NCI-H1694 (cell line): ENCODE results near the gene TMSB10.
"Not testable (repeated sequence)": the region's sequence is repeated elsewhere in the genome, so short reads cannot be mapped to it uniquely, and the experiment has no call there.

ENCODE experiments used
- DNase-seq: peaks from one replicate; lab custom pipeline; 2025; lab: John Stamatoyannopoulos, UW

The TMSB10 gene

DNA sequence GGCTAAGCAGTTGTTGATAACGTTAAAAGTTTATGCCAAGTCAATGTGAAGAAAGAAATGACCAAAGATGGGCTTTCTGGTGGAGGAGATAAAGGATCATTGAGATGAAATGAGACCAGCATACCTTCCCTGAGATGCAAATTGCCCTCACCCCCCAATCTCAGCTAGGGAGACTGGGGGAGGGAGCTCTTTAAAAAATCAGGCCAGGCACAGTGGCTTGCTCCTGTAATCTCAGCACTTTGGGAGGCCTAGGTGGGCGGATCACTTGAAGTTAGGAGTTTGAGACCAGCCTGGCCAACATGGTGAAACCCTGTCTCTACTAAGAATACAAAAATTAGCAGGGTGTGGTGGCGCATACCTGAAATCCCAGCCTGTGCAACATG, 34.6 kb downstream of the TMSB10 start:
- DNase-seq = no peak

DNA sequence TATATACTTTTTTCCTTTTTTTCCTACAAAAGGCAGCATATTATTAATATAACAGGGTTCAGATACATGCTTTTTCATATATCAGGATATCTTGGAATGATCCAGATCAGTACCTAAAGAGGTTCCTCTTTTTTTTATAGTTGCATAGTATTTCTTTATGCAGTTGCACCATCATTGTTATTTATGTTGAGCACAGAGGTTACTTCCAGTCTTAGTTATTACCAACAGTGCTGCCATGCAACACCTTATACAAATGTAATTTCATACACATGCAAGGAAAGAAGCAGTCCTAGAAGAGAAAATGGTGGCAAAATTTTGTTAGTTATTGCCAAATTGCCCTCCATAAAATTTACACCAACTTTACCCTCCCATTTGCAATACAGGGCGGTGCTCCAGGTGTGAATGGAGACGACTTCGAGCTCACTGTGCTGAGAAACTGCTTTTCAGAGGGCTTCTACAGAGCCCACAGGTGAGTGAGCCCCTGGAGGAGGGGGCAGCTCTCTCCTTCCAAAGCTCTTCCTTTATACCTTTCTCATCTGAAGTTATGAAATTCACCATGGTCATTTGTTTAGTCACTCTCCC, 35.5 kb downstream of the TMSB10 start:
- DNase-seq = no peak

DNA sequence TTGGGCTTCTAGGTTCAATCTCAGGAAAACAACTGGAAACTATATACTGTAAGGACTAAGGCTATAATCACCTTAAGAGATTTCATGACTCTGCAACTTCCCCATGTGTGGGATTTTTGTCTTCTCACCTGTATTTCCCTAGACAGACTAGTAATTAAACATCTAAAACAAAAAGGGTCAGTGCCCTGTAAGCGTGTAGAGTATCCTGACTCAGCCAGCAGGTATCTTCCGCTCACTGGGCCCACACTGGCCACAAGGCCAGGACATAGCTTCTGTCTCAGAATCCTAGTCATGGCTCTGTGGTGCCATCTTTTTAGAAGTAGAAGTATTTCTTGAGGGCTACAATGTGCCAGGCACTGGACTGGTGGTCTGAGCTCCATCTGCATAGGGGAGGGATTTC, 36.7 kb downstream of the TMSB10 start:
- no peak for DNase-seq

DNA sequence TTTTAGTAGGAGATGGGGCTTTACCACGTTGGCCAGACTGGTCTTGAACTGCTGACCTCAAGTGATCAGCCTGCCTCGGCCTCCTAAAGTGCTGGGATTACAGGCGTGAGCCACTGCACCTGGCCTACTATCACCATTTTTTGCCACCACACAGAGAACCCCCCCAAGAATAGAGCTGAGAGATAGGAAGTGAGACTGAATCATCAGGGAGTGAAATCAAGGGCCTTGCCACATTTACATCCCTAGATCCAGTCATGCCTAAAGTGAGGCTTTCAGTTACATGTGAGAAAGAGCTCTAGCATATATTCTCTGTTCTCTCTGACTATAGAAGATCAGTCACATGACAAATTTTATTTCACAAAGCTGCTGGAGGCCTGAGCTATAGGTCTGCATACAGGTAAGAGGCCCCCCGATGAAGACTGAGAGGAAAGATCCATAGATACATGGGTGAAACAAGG, 37.5 kb downstream of the TMSB10 start:
- no peak for DNase-seq

DNA sequence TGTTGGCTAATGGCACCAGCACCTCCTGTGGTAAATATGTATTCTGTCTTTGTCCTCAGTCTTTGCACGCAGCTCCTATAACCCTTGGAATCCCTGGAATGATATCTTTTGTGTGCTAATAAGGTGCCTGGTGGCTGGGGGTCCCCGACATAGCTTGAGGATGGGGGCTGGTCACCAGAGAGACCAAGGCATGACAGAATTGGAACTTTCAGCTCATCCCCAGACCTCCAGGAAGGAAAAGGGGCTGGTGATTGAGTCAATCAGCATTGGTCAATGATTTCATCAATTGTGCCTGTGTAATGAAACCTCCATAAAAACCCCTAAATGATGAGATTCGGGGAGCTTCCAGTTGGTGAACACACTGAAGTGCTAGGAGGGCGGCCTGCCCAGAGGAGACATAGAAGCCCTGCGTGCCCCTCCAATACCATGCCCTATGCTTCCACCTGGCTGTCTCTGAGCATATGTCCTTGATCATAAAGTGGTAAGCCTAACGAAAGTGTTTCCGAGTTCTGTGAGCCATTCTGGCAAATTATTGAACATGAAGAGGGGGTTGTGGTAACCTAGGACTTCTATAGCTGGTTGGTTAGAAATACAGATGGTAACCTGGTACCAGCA, 38.9 kb downstream of the TMSB10 start:
- no peak for DNase-seq

DNA sequence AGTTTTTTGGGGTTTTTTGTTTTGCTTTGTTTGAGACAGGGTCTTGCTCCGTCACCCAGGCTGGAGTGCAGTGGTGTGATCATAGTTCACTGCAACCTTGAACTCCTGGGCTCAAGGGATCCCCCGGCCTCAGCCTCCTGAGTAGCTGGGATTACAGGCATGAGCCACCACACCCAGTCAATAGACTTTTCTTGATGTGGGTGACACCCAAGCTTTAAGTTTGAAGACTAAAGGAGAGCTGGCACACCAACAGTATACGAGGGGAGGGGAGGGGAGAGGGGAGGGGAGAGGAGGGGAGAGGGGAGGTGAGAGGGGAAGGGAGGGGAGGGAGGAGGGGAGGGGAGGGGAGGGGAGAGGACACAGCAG, 40.4 kb downstream of the TMSB10 start:
- not testable (repeated sequence) for DNase-seq

DNA sequence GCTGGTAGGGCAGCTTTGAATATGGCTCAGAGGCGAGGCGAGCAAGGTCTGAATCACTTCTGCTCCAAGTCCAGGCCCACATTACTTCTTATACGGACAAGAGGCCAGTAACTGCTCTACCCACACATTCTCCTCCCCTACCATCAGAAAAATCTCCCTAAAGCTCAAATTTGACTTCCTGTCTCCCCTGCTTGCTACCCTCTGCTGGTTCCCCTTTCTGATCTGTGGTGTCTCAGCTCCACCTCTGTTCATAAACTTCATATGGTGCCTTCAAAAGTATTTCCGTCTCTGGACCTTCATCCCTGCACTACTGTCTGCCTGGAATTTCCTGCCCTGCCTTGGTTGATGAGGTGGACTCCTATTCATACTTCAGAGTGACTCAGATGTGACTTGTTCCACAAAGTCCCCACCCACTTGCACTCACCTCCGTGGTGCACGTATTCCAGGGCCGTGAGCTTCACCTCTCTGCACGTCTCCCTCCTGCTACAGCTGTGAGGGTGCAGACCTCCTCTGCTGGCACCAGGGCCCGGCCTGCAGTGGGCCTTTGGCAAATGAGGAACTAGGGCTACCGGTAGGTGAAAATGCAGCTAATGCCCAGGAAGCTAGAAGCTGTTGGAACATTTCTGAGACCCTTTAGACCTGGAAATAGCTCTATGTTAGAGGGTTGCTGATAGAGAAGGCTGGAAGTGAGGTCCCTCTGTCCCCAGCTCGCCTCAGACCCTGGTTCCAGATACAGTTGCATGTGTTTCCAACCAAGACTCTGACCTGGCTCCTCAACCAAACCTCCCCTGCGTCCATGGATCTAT, 41.0 kb downstream of the TMSB10 start:
- no peak for DNase-seq

DNA sequence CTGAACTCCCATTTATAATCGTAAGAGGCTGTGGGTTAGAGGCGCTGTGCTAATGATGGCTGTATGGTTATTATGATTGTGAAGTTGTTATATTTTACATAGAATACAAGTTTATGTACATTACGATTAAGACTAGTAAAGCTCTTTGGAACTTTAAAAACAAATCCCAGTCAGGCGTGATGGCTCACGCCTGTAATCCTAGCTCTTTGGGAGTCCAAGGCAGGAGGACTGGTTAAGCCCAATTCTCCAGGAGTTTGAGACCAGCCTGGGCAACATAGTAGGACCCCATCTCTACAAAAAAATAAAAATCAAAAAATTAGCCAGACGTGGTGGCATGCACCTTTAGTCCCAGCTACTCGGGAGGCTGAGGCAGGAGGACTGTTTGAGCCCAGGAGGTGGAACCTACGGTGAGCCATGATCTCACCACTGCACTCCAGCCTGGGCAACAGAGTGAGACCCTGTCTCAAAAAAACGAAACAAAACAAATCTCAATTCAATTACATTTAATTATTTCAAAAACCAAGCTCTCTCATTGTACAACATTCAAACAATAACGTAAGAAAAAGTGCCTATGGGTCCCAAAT, 41.6 kb downstream of the TMSB10 start:
- no peak for DNase-seq

DNA sequence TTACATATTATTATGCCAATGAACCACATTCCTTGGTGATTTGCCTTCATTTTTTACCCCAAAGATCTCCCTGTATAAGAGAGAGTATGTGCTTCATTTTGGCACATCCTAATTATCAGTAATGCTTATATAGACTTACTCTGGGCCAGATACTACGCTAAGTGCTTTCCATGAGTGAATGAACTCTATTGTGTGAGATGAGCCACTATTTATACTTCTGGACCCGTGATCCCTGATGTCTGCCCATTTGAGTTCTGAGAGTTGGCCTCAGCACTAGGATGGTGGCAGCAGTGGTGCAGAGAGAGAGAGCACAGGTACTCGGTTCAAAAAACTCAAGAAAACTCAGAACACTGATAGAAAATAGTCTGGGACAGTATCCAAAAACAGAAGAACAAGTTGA, 48.1 kb downstream of the TMSB10 start:
- DNase-seq = no peak

DNA sequence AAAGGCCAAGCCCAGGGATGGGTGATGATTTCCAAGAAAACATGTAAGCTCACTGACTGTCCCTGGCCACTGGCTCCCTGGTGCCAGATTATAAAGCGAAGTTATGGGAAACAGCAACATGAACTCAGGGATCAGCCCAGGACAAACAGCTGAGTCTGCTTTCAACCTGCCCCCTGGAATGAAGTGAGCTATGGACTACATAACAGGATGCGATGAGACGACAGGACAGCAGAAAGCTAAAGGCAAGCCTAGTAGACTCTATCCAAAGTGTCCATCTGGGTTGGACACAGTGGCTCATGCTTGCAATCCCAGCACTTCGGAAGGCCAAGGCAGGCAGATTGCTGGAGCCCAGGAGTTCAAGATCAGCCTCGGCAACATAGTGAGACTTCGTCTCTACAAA, 48.9 kb downstream of the TMSB10 start:
- DNase-seq = no peak
